GM12891 (cell line): ENCODE data around the gene HHAT.

Experiments
- POLR2A ChIP-seq: IDR thresholded peaks from 2 replicates; pipeline ENCODE4 v1.6.1; 2011; ENCODE audit warnings: low read depth, low read length, control low read depth
- POLR2AphosphoS5 ChIP-seq: IDR thresholded peaks from 2 replicates; pipeline ENCODE4 v1.6.1; 2011; ENCODE audit warnings: low read depth, low read length, control low read depth
- POU2F2 ChIP-seq: IDR thresholded peaks from 2 replicates; pipeline ENCODE4 v1.6.1; 2011; ENCODE audit warnings: low read depth, mild to moderate bottlenecking, control low read depth, low read length, moderate library complexity
- SPI1 ChIP-seq: IDR thresholded peaks from 2 replicates; pipeline ENCODE4 v1.6.1; 2011; ENCODE audit warnings: low read depth, low read length, control low read depth
- TAF1 ChIP-seq: IDR thresholded peaks from 2 replicates; pipeline ENCODE4 v1.6.1; 2011; ENCODE audit warnings: low read depth, low read length, control low read depth

GRCh38 chr1:210359255-210359654 lies 30.6 kb downstream of the HHAT start:
- TF ChIP-seq POLR2A (no peak), POLR2AphosphoS5 (no peak), TAF1 (no peak), POU2F2 (no peak), SPI1 (no peak)
